Right renal pelvis (tissue), 4 donors: Measurements from ENCODE around the gene FHIT. TPM values are rescaled to one million over a fixed set of nuclear protein-coding genes. Genes with fewer than 3 reads are reported as not detected.
A peak's percentile ranks its signal among the peaks of the same experiment; 100 is the strongest.

Source experiments
- DNase-seq, 4 donors: peaks; one replicate each; pipeline ENCODE4 v3.0.0-alpha.2; 2013; ENCODE audit warnings: low read depth in 4 of 4, low spot score in 3 of 4, missing footprints in 1 of 4
- polyA plus RNA-seq, 4 donors: library from polyadenylated mRNA; unstranded; fragments of 120-200 nt; gene quantifications; one replicate each; pipeline ENCODE4 v1.2.1, GENCODE V29; 2013; ENCODE audit not compliant: insufficient read length in 4 of 4

Gene FHIT
- polyA plus RNA-seq: 10 to 100 TPM; 24.5 to 27.4 (median 26.6) TPM

- peak; percentile 88 to 95 (median 92) for DNase-seq
Observed at GRCh38 chr3:61251174-61251972, at the start of gene FHIT. FHIT (minus strand) TSS chr3:61251452.

- no peak for DNase-seq
Observed at GRCh38 chr3:61300786-61301185, 49.5 kb upstream of the FHIT start.

- DNase-seq: no peak
Observed at GRCh38 chr3:61300006-61300380, 48.7 kb upstream of the FHIT start.

- no peak for DNase-seq
Observed at GRCh38 chr3:61299343-61300005, 48.2 kb upstream of the FHIT start.

GRCh38 chr3:61297821-61298220 lies 46.6 kb upstream of the FHIT start:
- no peak for DNase-seq

- no peak for DNase-seq
Observed at GRCh38 chr3:61288446-61288845, 37.2 kb upstream of the FHIT start.

GRCh38 chr3:61283876-61284275 lies 32.6 kb upstream of the FHIT start:
- no peak for DNase-seq

GRCh38 chr3:61278713-61279112 lies 27.5 kb upstream of the FHIT start:
- DNase-seq: no peak

- no peak for DNase-seq
Observed at GRCh38 chr3:61277411-61277810, 26.2 kb upstream of the FHIT start.

- DNase-seq: no peak
Observed at GRCh38 chr3:61269435-61269834, 18.2 kb upstream of the FHIT start.

- DNase-seq: no peak
Observed at GRCh38 chr3:61268644-61269043, 17.4 kb upstream of the FHIT start.

- DNase-seq: no peak
Observed at GRCh38 chr3:61264281-61264680, 13.0 kb upstream of the FHIT start.

GRCh38 chr3:61257148-61257547 lies 5.9 kb upstream of the FHIT start:
- DNase-seq: no peak

GRCh38 chr3:61253756-61254155 lies 2.5 kb upstream of the FHIT start:
- no peak for DNase-seq

GRCh38 chr3:61252836-61253235 lies 1.6 kb upstream of the FHIT start:
- no peak for DNase-seq

GRCh38 chr3:61250784-61251173 lies 473 bp downstream of the FHIT start:
- DNase-seq: peak in 1 of 4 donors; percentile 26

GRCh38 chr3:61248496-61248895 lies 2.8 kb downstream of the FHIT start:
- DNase-seq: no peak

- no peak for DNase-seq
Observed at GRCh38 chr3:61247191-61247590, 4.1 kb downstream of the FHIT start.

GRCh38 chr3:61239871-61240270 lies 11.4 kb downstream of the FHIT start:
- DNase-seq: no peak

- no peak for DNase-seq
Observed at GRCh38 chr3:61237858-61238257, 13.4 kb downstream of the FHIT start.

- no peak for DNase-seq
Observed at GRCh38 chr3:61236556-61236955, 14.7 kb downstream of the FHIT start.

- no peak for DNase-seq
Observed at GRCh38 chr3:61233746-61234145, 17.5 kb downstream of the FHIT start.
